SHP77 (cell line): ENCODE results near the gene AK5.

Experiments
- DNase-seq, 2 experiments: peaks; one replicate each; lab custom pipeline; 2025; lab: John Stamatoyannopoulos, UW

Gene AK5

DNA sequence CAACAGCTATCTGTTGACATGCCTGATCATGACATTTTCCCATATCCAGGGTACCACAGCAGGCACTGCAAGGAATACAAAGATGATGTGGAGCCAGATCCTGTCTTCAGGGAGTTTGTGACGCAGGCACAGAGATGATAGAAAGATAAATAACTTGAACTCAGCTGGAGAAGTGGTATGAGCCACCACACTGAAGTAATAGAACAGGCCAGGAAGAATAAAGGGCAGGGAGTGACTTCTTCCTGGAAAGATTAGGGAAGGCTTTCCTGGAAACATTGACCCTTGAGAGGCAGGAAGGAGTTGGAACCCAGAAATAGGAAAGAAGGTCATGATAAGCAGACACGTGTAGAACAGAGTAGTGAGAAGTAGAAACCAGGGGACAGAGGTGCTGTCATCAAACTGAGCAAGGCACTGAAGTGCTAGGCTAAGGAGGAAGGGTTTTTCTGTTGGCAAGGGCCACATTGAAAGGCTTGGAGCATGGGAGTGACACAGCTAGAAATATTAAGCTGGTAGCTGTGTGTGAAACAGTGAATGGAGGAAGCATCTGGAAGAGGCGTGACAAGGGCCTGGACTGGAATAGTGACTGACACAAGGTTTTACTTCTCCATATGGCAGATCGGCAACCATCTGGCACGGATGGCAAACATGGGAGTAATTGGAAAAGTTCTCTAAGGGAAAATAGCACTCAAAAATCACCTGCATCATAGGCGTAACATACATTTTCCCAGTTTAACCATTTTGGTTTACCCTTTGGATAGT is 68.4 kb downstream of the AK5 start:
- DNase-seq, result no peak

DNA sequence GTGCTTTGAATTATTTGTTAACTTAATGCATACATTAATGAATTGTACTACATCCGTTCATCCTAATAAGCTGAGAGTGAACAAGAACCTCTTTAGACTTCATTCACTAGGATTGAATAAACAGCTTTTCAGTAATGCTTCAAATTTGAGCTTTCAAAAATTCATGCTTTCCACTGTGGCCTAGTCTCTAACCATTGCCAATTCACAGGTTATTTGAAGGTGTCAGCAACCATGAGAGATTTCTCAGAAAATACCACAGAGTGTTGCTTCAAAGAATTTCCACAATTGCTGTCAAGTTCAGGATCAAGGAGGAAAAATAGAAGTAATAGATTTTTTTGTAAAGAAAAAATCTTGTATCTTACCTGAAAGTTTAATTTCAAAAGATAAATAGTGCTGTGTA is 72.7 kb downstream of the AK5 start:
- DNase-seq, result no peak

DNA sequence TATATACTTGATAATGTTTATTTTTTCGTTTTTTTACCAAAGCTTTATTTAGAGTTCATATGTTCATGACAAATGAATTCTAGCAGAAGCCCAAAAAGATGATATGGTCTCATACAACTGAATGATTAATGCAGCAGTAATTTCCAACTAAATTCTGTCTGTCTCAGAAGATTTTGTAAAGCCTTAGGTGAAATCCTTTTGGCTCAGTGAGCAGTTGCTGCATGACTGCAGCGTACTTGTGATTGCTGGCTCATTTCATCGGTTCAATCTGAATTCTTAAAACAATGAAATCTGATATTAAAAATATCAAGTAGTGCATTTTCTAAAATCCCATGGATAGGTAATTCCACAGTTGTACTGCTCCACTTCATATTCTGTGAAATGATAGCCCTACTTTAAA is 73.2 kb downstream of the AK5 start:
- no peak for DNase-seq

DNA sequence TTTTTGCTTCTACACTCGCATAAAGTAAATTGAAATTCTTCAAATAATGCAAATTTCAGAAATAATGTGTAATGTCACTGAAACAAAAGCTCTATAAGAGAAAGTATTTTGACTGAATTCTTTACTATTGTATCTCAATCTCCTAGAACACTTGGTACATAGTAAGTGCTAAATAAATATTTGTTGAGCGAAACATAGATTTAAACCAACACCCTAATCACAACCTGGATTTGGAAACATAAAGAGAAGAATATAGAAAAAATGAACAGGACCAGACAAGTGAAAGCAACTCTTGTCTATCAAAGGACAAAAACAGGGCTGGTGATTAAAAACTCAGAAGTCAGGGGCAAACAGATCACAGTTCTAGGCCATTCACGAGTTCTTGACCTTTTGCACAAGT is 74.3 kb downstream of the AK5 start:
- no peak for DNase-seq

GRCh38 chr1:77360256-77360655 is 78.4 kb downstream of the AK5 start:
- DNase-seq, result no peak

DNA sequence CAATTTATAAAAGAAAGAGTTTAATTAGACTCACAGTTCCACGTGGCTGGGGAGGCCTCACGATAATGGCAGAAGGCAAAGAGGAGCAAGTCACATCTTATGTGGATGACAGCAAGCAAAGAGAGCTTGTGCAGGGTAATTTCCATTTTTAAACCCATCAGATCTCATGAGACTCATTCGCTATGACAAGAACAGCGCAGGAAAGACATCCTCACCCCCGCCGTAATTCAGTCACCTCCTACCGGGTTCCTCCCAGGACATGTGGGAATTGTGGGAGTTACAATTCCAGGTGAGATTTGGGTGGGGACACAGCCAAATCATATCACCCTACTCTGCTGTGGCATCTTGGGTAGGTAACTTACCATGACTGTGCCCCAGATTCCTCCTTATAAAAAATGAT is 79.8 kb downstream of the AK5 start:
- no peak for DNase-seq

DNA sequence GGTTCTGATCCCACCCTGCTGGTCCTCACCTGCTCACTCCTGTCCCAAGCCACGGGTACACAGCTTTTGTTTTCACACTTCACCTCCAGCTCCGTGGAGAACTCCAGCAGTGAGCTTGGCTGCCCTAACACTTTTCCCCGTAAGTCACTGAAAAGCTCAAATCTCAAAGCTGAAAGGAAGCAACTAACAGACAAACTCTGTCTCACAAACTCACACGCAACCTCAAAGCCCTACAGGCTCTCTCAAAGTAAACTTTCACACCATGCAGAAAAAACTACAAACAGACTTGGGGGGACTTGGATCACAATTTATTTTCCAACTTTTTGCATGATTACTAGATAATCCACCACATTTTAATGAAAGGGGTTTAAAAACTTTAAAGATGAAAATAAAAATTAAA is 88.3 kb downstream of the AK5 start:
- DNase-seq, result no peak

DNA sequence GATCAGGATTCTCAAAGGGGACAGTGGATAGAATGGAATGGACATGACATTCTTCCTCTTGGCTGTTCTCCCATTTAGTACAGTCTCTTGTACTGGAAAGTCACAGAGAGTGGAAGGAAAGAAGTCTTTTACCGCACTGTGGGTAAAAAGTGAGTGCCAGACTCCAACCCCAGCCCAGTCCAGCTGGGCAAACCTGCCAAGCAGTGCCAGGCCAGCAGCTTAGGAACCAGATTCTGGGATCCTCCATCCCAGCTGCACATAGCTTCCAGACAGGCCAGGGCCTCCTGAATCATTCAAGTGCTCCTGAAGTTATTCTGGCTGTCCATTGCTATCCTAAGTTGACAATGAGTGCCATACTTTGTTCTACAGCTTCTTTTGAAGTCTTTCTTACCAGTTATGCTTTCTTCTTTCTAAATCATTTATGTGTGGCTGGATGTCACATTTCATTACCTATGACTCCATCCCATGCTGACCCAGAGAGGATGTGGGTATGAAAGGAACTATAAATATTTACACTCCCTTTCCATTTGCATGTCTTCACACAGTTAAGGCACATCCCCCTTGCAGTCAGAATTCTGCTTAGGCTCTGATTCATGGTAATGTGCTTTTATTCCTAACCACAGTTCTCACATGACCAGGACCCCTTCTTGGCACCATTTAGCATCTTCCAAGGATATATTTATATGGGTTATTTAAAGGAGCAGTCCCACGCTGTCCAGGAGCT is 88.9 kb downstream of the AK5 start:
- no peak for DNase-seq

- no peak for DNase-seq
Measured at GRCh38 chr1:77371396-77371795, 89.6 kb downstream of the AK5 start.

- DNase-seq, result no peak
Measured at GRCh38 chr1:77373702-77374101, 91.9 kb downstream of the AK5 start.

GRCh38 chr1:77375541-77375940 is 93.7 kb downstream of the AK5 start:
- no peak for DNase-seq

DNA sequence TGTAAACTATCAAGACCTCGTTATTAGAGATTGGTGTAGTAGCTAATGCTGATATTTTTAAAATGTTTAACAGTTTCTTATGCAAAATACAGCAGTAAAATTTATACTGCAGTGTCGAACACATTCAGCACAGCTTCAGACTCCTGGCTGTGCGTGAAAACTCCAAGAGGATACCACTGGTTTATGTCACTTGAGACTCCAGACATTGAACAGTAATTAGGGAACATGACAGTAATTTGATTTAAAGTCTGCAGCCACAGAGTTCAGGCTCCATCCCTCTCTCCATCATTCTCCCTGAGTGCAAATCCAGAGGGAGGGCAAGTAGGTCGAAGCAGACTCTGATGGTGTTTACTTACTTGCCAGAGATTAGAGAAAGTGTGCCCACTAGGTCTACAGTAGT is 94.2 kb downstream of the AK5 start:
- DNase-seq, result no peak

- DNase-seq, result no peak
Measured at GRCh38 chr1:77378723-77379535, 97.1 kb downstream of the AK5 start.

DNA sequence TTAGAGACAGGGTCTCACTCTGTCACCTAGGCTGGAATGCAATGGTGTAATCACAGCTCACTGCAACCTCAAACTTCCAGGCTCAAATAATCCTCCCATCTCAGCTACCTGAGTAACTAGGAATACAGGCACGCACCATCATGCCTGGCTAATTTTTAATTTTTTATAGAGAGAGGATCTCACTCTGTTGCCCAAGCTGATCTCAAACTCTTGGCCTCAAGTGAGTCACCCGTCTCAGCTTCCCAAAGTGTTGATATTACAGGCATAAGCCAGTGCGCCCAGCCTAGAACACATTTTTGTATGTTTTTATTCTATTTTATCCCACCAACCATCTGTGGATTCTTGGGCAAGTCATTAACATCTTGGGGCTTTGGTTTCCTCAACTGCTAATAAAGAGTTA is 100.5 kb downstream of the AK5 start:
- DNase-seq, result no peak

DNA sequence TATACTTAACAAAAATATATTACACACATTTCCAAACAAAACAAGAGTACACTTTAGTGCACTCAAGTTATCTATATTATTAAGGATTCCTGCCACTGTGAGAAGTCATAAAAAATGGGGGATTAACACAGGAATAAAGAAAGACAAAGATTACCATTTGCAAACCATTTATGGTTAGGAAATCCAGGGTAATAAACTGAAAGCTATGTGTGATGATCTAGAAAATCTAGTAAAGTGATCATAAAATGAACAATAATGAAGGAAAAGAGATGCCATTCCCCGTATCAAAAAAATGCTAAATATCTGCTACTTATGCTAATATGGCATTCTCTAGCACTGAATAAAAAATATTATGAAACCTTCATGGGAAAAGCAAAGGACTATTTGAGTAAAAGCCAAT is 101.4 kb downstream of the AK5 start:
- DNase-seq, result no peak

GRCh38 chr1:77385551-77385950 is 103.7 kb downstream of the AK5 start:
- no peak for DNase-seq

DNA sequence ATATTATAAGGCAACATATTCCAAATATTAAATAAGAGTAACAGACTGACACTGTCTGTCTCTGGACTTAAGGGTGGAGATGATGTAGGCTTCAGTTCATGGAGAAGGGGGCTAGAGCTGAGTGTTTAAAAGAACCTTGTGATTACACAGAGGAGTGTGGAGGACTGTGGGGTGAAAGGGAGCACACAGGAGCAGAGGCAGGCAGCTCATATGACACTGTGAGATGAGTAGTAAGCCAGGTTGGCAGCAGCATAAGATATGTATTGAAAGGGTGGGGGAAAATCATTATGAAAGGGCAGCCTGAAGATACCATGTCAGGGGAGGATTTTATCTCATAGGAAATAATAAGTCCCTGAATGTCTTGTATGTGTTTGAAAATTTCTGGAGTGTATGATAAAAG is 104.5 kb downstream of the AK5 start:
- no peak for DNase-seq

GRCh38 chr1:77387553-77387952 is 105.7 kb downstream of the AK5 start:
- DNase-seq, result no peak

DNA sequence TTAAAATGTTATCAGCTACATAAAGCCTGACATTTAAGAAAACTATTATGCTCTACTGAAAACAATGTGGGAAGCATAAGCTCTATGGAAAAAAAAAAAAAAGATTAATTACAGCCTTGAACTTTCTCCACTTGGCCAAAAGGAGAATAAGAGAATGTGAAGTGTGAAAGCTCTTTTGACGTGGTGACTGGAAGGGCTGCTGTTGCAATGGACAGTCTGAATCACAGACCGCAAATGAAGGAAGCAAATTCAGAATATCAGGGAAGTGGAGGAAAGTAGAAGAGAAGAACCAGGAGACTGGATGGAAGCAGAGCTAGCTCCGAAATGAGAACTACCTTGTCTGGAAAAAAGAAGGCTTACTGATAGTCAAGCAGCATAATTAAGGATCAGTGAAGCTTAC is 106.8 kb downstream of the AK5 start:
- DNase-seq, result no peak

DNA sequence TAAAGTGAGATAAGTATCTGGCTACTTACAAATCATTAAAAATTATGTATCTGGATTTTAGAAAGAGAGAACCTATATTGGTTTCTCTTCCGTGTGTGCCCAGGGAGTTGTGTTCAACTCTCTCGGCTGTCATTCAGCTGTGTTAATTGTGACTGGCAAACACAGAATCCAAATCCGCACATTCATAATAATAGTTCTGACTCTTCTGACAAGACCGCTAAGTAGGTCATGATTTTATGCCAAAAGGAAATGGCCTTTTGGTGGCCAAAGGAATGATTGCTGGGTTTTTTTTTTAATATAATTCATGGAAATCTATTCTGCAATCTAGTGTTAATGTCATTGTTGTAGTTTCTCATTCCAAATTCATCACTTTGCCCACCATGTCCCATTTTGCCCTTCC is 110.7 kb downstream of the AK5 start:
- no peak for DNase-seq

- DNase-seq, result no peak
Measured at GRCh38 chr1:77394166-77394565, 112.3 kb downstream of the AK5 start.

DNA sequence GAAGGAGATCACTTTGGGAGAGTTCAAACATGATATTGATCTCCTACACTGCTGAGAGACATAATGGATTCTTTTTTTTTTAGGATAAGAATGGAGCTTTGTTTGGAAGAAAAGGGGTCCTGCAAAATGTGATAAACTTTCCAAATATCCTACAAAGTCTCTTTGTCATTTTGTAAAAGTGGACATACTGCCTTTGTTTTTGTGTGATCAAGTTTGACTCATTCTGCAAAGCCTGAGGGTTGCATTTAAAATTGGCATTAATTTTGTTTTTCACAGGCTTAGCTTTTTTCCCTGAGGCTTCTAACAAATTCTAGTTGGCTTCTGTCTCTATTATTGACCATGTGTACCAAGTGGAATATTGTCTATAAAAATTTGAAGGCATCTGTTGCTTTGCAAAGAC is 113.2 kb downstream of the AK5 start:
- no peak for DNase-seq

DNA sequence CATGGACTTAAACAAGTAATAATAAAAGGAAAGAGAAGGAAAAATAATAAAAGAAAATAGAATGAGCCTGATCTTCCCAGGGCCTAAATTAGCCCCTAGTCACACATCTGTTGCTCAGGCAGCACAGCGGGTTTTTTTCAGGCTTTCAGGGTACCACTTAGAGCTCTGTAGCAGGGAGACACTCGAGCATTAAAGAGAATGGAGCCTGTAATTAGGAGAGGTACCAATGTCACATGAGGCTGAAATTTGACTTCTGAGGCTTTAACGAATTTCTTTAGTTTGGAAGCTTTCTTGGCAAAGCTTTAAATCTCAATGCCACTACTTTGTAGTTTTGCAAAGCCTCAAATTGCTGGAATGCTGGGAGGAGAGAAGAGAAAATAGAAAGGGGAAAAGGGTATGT is 116.3 kb downstream of the AK5 start:
- DNase-seq, result no peak
